Pulmonary artery endothelial cell (primary cell): ENCODE data around the gene LAD1. TPM values are rescaled to one million over a fixed set of nuclear protein-coding genes. Genes with fewer than 3 reads are reported as not detected.

Source experiments
- DNase-seq: peaks from one replicate; pipeline ENCODE4 v3.0.0-alpha.2; 2011; ENCODE audit warnings: low read depth, low spot score
- total RNA-seq: library from RNA; depleted of rRNA; stranded (reverse); fragments of >200 nt; gene quantifications from 2 replicates; pipeline ENCODE4 v1.2.3, GENCODE V29; 2014

The LAD1 gene
- total RNA-seq, 1 donor from 2014 or later, result not detected

DNA sequence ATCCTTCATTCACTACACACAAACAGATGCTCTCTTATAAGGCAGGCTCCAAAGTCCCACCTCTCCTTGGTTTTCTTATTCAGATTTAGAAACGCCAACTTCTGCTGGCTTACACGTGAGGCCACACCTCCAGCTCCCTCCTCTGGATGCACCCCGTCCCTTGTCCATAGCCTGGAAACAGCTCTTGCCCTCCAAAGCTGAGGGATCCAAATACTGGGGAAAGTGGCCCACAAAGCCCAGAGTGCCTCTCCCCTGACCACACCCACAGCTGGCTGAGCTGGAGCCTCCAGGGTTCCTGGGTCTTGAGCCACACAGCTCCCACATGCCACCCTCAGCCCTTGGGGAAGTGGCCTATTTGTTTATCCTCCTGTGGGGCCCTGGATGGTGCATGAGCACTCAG, 4.5 kb downstream of the LAD1 start:
- DNase-seq, result no peak

DNA sequence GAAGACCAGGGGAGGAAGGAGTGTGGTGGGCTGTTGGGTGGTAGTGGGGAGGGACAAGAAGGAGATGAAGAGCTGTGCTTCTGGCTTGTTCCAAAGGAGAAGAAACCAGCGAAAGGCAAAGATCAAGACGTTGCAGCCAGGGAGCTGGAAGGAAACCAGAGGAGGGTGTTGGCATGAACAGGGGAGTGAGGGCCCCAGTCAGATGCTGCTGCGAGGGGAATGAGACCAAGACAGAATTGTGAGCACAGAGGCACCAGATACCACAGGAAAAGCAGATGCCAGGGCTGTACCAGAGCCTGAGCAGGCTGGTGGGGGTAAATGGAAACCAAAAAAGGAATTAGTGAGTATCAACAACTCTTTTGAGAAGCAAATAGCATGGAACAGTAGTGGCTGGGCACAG, 6.0 kb downstream of the LAD1 start:
- DNase-seq, result no peak

DNA sequence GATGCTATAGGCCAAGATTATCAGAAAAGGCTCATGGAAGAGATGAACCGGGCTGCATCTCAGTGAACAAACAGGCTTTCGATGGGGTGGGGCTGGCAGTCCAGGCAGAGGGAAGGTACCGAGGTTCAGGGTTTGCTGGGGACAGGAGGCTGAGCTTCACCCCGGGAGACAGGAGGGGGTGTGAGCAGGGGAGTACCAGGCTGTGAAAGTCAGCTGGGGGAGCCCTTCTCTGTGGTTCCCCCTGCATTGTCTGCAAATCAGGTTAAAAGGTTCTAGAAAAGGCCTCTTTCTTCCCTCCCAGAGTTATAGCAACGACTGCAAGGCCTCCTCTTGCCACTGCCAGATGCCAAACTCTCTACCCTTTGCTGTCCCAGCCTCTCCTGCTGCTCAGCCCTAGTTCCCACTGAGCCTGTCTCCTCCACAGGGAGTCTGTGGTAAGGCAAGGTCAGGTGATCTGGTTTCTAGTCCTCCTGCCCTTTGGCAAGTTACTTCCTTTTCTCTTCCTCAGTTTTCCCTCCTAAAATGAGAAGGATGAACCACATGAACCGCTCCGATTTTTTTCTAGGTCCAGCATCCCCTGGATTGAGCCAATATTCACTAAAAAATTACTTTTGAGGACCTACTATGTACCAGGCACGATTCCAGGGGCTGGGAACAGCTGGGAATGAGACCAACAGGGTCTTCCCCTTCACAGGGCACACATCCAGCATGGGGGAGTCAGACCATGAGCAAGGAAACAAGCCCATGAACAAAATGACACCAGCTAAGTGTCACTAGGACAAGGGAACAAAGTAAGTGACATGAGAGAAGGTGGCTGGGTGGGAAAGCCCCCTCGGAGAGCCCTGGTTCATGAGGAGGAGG, 7.2 kb downstream of the LAD1 start:
- DNase-seq, result no peak

DNA sequence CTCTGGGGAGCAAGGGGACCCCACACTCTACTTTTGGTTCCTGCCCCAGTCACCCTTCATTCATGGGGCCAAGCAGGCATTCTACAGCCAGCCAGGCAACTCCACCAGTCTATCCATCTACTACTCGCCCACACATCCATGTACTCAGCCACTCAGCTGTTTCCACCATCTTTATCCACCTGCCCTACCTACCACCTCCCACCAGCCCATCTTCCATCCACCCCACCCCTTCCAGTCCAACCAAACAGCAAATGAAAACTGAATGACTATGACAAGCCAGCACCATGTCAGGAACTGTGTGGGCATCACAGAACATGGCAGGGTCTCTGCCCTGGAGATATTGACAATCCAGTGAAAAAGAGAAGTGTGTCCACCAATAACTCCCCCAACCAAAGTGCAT, 7.9 kb downstream of the LAD1 start:
- no peak for DNase-seq

DNA sequence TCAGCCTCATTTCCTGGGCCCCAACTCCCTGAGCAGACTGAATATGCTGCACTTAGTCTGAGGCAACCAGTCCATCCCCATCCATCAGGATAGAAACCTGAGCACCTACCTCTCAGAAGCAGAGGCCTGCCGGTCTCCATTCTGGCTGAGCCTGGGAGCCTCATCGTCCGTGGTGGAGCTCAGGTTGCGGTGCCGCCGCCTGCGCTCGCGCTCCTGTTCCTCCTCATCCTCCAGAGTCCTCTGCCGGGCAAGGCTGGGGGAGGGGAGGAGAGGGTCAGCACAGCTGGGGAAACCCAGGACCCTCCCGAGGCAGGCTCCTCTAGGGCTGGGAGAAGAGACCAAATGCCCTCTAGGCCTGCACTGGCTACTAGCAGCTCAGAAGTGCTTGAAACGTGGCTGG, 10.1 kb downstream of the LAD1 start:
- DNase-seq, result no peak

DNA sequence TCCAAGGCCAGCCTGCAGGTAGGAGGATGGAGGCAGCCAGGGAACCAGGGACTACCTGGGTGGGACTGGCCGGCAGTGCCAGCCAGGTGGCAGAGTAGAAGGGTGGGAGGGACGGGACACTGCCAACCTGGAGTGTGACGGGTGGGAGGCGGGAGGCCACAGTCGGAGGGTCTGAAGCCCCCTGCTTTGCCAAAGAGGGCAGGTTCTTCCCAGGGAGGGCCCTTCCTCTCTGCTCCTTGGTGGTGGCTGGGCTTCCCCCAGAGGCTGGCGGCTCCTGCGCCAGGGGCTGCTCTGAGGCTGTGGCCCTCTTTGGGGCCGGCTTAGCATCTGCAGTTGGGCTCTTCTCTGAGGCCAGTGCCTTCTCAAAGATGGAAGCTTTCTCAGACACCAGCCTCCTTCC, 12.9 kb downstream of the LAD1 start:
- no peak for DNase-seq

DNA sequence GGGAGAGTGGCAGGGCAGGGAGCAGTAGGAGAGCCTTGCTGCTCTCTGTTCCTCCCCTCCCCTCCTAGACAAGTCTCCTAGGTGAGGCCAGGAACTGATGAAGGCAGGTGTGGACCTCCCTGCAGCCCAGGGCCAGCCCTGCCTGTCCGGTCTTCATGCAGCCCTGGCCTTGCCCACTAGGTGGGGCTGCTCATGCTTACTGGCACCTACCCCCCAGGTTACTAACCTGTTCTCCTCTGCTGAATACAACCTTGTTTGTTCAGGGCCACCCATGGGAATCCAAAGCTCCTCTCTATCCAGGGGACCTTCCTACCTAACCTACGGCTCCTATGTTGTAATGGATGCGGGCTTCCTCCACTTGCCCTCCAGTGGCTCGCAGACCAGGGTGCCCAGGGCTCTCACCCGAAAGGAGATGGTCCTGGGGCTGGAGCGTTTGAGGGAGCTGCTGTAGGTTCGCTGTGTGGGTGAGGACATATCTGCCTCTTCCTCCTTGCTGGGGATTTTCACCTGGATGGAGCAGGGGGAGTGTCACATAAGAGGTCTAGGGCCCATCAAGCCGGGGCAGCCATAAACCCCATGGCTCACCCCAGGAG, 13.7 kb downstream of the LAD1 start:
- no peak for DNase-seq

DNA sequence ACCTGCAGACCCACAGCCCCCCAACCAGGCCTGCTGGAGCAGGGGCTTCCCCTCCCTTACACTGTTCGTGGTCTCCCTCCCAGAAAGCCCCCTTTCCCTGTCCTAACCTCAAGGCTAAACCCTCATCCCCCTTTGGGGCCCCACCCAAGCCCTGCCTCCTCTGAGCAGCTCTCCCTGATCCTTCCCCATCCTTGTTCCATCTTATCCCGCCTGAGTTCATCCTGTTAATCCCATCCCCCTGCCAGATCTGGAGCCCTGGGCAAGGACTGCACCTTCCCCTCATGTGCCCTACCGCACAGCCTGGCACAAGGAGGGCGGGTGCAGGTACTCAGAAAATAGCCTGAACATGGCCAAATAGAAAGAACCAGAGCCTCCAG, 14.7 kb downstream of the LAD1 start:
- DNase-seq, result no peak

DNA sequence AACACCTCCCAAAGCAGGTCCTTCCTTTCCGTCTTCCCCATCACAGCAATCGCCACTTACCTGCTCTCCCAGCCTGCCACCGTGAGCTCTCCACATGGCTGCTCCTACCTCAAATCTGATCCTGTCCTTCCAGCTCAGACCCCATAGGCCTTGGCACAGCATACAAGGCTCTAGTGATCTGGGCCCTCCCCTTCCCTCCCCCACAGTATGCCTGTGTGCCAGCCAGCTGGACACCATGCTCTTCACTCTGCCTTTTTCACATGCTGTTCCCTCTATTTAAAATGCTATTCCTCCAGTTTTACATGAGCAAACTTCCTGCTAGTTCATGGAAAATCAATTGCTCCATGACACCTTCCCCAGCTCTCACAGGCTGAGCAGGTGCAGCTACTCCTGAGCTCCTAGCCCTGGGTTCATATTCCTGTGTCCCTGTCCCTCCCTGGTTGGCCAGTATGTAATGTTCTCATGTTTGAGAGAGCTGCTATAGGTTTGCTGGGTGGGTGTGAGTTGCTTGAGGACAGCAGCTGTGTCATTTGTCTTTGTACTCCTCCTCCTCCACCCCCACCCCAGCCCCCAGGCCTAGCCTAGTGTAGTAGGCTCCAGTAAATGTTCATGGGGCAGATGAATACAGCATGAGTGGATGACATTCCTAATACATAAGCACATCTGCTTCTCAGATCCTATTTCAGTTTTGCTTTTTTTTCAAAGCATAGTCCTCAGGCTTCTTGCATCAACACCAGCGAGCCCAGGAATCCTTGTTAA, 15.3 kb downstream of the LAD1 start:
- DNase-seq, result no peak

DNA sequence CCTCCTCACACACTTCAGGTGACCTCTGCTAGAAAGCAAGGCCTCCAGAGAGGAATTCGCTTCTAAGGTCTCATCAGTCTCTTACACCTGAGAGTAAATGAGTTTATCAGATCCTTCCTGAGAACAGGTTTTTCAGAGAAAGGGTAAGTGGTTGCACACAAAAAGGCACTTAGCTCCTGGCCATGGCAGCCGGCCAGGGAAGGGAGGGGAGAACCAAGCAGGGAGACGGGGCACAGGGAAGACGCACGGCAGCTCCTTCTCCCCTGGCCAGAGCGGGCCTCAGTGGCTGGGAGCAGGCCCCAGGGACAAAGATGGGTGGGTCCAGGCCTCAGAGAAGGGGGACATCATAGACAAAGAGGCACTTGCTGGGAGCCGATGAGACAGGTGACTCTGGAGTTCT, 18.0 kb downstream of the LAD1 start:
- DNase-seq, result no peak

DNA sequence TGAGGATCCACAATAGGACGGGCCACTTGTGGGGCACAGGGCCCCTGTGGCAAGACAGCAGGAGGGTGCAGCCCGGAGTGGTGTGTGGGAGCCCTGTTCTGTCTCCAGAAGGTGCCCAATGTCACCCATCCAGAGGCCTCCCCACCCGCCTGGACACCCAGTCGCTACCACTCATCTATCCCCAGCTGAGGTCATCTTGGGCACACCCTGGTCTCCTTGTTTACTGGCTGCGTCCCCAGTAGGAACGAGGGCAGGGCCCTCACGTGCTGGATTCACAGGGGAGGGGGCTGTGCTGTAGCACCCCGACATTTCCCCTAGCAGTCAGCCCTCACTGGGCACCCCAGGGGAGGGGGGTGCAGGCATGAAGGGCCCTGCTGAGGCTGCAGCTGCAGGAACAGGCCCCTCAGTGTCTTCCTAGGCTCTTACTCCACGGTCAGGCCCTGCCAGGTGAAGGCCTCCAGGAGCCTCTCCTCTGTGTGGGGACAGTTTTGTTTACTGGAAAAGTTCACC, 19.3 kb downstream of the LAD1 start:
- DNase-seq, result no peak

DNA sequence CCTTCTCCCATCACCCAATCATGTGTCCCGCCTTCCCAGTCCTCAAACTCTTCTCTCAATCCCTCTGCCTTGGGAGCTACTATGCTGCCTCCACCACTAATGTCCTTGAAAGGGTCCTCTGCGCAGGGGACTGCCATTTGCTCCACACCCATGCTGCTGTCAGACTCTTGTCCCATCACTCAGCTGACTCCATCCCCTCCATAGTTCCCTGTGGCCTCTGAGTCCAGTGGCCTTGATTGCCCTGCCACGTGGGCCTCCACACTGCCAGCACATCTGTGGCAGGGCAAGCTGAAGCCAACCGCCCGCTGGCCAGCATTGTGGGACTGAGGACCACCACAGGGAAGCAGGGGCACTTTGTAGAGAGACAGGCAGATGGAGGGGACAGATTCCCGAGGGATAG, 20.3 kb downstream of the LAD1 start:
- no peak for DNase-seq

DNA sequence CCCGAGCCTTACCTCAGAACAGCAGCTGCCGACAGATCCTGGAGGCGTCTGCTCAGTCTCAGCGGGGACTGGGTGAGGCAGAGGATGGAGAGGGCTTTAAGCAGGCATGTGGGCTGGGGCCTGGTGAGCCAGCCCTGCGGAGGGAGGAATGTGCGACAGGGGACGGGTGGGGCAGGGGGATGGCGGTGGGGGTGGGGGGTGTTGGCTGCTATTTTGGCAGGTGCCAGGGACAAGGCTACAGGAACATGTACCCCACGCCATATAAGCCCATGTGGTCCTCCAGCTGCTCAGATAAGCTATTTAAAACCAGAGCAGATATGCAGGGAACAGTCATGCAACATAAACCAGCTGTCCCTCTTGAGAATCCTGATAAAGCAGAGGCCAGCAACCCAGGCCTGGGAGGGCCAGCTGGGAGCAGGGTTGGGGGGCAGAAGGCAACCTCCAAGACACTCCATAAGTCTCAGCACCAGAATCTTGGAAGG, 21.5 kb downstream of the LAD1 start, which contains the start of gene TNNT2:
TNNT2 (minus strand) TSS at position 70 of the 482 bp plus-strand sequence. CDS start 4,426 bp downstream, outside the sequence.
- DNase-seq, result no peak

DNA sequence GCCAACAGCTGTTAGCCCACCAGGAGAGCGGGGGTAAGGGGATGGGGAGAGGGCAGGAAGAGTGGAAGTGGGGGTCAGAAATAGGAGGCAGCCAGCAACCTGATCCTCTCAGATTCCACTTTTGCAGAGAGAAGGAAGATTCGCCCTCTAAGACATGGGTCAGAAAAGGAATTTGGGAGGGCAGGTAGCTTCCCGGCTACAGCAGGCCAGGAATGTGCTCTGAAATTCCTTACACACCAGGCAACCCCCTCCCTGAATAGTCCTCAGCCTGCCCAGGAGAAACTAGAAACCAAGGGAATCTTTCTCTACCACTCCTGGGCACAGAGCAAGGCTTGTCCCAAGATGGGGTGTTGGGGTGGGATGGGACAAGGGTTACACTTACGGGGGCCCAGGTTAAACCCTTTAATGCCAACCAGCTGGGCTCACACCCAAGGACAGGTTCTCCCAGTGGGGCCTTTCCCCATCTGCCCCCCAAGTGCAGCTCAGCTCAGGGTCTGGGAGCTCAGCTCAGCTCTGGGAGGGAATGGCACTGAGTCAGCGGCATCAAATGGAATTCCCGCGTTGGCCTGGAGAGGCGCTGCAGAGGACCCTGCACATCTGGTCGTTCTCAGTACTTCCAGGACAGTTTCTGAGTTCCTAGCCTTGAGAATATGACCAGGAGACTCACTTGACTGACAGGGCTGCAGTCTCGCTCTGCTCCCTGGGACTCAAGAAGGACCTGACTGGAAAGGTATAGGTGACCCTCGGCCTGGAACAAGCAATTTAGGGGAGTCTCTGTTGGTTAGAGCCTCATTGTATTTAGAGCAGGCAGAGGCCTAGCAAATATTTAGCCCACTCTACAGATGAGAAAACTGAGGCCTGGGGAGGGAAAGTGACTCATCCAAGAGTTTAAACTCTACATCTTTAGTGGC, 22.4 kb downstream of the LAD1 start:
- no peak for DNase-seq

DNA sequence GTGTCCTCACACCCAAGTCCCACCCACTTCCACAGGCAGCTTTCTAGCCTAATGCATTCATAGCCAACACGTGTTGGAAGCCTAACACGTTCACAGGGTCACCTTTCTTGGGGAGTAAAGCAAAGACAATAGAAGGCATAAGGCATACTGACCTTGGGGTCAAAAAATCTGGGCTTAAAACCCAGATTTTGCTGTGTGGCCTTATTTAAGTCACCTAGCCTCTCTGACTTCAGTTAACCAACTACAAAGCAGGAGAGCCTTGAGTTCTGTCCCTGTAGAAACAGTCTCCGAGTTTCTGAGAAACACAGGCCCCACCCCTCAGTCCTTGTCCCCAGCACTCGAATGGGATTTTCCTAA, 23.0 kb downstream of the LAD1 start:
- no peak for DNase-seq

DNA sequence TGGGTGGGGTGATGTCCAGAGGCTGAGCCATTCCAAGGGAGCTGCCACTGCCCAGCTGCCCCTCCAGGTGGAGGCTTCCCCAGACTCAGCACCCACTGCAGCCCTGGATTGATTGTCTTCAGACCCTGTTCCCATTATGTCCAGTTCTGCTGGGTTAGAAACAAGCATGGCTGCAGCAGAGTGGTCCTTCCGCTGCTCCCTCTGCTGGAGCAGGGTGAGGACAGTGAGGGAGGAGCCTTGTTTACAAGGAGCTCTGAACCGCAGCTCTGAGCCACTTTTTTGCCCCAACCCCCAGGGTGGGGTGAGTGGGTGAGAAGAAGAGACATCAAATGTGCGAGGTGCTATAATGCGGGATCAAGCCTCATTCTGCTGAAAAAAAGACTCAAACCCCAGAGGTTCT, 24.0 kb downstream of the LAD1 start:
- no peak for DNase-seq

DNA sequence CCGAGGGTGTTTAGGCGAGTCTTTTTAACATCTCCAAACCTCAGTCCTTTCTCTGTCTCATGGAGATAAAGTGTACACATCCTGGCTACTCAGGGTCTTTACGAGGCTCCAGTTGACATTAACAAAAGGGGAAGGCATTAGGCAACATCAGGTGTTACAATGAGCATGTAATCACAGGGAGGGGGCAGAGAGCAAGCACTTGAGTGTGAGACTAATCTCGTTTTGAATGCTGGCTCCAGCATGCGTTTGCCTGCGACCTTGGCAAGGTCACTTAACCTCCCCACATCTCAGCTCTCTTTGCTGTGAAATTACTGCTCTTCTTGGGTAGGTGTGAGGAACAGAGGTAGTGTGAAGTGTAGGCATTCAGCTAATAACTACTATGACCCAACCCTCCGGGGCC, 24.8 kb downstream of the LAD1 start:
- DNase-seq, result no peak

DNA sequence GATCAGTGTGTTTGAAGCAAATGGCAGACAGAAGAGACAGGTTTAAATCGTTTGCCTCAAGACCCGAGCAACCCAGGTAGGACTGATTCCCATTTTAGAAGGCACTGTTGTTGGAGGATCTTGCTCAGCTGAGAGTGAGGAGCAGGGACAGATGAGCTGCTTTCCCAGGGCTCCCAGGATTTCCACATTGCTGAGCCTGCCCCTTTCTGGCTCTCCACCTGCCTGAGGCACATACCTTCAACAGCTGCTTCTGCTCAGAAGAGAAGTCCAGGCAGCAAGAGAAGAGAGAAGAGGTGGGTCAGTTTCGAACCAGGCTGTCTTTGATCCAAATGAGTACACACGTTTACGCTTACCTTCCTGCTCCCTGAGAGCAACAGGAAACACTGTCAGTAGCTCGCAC, 27.3 kb downstream of the LAD1 start:
- DNase-seq, result no peak

DNA sequence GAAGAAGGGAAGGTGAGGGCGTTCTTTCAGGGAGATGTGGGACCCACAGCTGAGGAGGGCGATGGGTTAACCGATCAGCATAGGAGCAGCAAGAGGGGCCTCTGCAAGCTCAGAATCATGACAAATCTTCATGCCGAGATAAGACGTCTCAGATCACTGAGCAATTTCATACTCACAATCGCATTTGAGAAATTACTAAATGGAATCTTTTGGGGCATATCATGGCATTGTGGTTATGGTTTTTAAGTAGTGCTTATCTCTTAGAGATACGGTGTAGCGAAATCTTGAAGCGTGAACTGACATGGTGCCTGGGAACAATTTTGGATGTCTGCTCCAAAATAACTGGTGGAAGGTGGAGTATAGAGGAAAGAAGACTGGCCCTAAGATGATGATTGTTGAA, 27.8 kb downstream of the LAD1 start:
- DNase-seq, result no peak

DNA sequence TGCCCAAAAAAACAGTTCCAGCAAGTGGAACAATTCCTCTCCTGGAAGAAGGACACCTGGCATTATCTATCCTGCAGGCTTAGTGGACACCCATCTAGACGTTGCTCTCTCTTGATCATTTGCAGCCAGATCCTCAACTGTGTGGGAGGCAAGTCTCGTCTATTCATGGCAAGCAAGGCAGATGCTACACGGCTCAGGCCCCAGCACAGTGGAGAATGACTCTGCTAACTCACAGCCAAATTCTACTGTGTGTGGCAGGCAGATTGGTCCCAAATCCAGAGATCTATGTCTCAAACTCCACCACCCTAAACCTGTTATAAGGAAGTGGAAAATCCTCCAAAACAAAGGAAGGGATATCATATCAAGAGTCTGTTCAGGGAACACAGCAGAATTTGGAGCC, 28.6 kb downstream of the LAD1 start:
- DNase-seq, result no peak

DNA sequence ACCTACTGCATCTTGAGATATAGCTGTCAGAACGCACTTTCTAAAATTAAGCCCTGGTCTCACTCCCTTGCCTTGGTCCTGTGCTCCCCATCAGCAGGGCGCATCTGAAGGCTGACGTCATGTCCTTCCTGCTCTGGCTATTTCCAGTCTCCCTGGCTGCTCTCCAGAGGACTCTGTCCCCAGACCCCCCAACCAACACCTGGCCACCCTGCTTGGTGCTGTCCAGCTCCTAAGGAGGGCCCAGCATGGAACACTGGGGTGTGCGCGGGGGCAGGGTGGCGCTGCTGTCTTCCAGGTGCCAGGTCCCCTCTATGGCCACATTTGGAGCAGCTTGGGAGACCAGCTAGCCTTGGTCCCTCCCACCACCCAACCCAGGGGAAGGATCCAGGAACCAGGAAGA, 29.9 kb downstream of the LAD1 start:
- no peak for DNase-seq
